GM20431 (cell line): Measurements from ENCODE around the gene LIME1.

Experiments used
- in situ Hi-C: fragments of 300-500 bp; cut with MseI, MboI; formaldehyde crosslinking; loops from one replicate; pipeline ENCODE4 v1.15.0; 2020; ENCODE audit warnings: low sequenced_read_pairs; ENCODE audit not compliant: unreplicated experiment

LIME1 gene

GRCh38 chr20:63696628-63697356 lies 39.7 kb upstream of the LIME1 start, which contains the start of gene TNFRSF6B:
Gene TNFRSF6B, plus strand, starts transcription at chr20:63696652. Its CDS starts 116 bp downstream, at chr20:63696768.
- in situ Hi-C loops: no loop called here

DNA sequence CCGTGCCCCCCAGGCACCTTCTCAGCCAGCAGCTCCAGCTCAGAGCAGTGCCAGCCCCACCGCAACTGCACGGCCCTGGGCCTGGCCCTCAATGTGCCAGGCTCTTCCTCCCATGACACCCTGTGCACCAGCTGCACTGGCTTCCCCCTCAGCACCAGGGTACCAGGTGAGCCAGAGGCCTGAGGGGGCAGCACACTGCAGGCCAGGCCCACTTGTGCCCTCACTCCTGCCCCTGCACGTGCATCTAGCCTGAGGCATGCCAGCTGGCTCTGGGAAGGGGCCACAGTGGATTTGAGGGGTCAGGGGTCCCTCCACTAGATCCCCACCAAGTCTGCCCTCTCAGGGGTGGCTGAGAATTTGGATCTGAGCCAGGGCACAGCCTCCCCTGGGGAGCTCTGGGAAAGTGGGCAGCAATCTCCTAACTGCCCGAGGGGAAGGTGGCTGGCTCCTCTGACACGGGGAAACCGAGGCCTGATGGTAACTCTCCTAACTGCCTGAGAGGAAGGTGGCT lies 39.1 kb upstream of the LIME1 start:
- in situ Hi-C loops: no loop called here

DNA sequence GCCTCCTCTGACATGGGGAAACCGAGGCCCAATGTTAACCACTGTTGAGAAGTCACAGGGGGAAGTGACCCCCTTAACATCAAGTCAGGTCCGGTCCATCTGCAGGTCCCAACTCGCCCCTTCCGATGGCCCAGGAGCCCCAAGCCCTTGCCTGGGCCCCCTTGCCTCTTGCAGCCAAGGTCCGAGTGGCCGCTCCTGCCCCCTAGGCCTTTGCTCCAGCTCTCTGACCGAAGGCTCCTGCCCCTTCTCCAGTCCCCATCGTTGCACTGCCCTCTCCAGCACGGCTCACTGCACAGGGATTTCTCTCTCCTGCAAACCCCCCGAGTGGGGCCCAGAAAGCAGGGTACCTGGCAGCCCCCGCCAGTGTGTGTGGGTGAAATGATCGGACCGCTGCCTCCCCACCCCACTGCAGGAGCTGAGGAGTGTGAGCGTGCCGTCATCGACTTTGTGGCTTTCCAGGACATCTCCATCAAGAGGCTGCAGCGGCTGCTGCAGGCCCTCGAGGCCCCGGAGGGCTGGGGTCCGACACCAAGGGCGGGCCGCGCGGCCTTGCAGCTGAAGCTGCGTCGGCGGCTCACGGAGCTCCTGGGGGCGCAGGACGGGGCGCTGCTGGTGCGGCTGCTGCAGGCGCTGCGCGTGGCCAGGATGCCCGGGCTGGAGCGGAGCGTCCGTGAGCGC lies 38.5 kb upstream of the LIME1 start:
- in situ Hi-C loops: no loop called here

- in situ Hi-C loops: no loop called here
These were observed 37.6 kb upstream of the LIME1 start for GRCh38 chr20:63698739-63699465.

GRCh38 chr20:63699466-63700198 lies 36.8 kb upstream of the LIME1 start:
- in situ Hi-C loops: no loop called here

DNA sequence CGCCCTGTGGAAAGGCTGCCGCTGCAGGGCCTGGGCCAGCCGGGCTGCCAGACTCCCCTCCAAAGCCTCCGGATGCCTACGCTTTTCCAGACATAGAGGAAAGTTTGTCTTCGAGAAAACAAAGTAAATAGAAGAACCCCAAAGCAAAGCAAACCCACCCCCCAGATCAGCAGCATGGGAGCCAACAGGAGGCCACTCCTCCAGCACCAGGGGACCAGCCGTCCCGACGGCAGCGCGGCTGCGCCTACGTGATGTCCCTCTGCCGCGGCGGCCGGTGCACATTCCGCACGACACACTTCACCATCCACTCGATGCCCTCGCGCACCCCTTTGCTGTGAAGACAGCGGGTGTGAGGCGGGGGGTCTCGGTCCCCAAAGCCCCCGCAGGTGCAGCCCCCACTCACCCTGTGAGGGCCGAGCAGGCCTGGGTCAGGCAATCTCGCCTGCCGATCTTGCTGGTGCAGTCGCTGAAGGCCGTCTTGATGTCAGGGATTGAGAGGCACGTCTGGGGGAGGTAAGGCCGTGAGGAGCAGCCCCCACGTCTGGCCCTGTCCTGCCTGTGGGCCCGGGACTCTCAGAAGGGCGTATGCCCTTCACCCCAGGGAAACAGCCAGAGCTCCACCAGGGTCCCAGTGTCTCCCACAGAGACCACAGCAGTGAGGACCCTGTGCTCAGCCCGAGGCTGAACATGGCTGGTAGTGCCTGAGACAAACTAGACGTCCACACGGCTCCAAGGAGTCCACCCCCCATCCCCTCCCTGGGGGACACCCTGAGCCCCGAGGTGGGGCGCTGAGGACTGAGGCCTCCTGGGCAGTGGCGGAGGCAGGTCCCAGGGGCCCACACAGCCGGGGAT lies 36.0 kb upstream of the LIME1 start:
- in situ Hi-C loops: no loop called here

DNA sequence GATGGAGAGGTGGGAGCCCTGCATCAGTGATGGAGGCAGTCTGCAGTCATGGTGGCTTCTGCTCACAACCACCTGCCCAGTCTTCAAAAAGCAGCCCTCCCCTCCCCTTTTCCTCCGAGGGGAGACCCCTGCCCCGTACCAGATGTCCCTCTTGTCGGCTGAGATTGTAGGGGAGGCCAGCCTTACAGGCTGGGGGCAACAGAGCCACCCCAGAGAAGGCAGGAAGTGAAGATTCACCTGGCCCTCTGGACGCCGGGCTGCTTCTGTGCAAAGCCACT lies 35.5 kb upstream of the LIME1 start:
- in situ Hi-C loops: no loop called here

DNA sequence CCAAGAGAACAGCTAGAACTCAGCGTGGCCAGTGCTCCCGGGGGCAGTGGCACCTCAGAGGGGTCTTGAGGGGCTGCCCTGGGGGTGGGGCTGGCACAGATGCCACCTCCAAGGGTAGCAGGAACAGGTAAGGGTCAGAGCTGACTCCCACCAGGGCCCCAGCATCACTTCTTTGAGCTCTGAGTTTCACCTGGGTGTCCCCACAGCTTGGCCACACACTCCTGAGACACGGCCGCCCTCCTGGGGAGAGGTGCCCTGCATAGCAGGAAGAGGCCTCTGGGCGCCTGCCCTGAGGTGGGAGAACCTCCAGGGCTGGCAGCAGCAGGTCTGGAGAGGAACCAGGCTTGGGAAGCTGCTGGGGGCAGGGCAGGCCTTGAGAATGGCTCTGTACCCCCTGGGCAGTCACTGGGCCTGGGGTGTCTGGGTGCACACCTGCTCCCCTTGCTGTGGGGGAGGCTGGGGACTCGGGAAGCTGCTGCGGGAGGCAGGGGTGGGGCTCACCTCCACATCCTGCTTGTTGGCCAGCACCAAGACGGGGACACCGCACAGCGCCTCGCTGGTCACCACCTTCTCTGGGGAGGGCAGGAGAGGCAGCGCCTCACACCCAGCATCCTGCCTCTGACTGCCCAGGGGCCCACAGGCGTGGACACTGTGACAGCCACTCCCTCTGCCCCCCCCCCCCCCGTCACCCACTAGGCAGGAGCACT lies 35.0 kb upstream of the LIME1 start:
- in situ Hi-C loops: no loop called here

DNA sequence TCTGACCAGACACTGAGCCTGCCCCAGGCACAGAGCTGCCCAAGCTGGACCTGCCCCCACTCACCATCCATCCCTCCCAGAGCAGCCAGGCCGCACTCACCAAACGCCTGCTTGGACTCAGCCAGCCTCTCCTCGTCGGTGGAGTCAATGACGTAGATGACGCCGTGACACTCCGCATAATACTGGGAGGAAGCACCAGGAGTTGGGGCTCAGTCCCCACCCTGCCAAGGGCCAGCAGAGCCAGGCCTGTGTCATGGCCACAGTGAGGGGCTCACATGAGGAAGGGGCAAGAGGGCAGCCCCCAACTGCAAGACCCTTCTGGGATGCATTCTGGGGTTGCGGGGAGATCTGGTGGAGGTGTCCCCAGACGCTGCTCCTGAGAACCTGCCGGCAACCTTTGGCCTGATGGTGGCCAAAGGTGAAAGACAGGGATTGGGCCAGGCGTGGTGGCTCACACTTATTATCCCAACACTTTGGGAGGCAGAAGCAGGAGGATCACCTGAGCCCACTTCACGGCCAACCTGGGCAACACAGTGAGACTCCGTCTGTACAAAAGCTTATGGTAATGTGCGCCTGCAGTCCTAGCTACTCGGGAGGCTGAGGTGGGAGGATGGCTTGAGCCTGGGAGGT lies 34.3 kb upstream of the LIME1 start:
- in situ Hi-C loops: no loop called here

- in situ Hi-C loops: no loop called here
These were observed 33.6 kb upstream of the LIME1 start for GRCh38 chr20:63702751-63703470.

DNA sequence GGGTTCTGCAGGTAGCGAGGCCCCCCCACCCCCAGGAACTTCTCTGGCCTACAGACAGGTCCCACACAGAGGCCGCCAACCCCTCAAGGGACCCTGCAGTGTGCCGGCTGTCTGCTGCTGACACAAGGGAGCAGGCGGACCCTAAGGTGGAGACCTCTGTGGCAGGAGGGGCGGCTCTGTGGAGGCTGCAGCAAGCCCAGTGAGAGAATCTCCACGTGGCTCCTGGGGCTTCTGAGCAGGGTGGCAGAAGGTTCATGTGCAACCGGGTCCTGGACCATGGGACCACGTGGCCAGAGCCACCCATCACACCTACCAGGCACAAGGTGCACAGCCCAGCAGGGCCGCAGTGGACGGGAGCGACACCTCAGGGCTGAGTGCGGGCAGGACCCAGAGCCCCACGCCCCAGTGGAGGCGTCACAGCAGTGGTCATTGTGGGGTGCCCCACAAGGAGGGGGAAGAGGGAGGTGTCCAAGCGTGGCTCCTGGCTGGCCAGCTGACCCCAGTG lies 32.9 kb upstream of the LIME1 start:
- in situ Hi-C loops: no loop called here

- in situ Hi-C loops: no loop called here
These were observed 32.3 kb upstream of the LIME1 start for GRCh38 chr20:63703976-63704748.

GRCh38 chr20:63704749-63705117 lies 31.7 kb upstream of the LIME1 start:
- in situ Hi-C loops: no loop called here

GRCh38 chr20:63705232-63706026 lies 31.0 kb upstream of the LIME1 start:
- in situ Hi-C loops: no loop called here

DNA sequence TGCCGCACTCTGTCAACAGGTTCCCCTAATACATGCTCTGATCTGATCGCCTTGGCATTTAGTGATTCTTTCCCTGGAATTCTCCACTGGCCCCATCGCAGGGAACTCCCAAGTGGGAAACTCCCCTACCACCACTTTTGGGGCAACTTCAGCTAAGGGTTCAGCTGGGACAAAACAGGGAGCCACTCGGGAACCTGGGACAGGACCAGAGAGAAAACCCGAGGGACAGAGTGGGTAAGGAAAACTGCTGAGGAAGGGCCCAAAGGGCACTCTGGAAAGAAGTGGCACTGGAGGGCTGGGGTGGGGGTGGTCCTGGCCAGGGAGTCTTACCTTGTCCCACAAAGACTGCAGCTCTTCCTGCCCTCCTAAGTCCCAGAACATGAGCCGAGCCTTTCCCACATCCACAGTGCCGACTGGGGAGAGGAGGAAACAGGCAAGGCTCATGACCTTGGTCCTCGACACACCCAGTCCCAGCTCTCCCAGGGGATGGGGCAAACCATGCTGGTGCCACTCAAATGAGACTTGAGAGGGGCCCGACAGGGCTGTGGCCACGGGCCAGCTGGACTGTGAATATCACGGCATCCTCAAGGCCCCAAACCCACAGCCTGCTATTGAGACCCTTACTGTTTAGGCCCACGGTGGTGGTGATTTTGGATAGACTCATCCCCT lies 30.3 kb upstream of the LIME1 start:
- in situ Hi-C loops: no loop called here
